GM23338 (cell line): Measurements from ENCODE around the gene STXBP5L.

ENCODE experiments used
- CREB1 ChIP-seq: fragments of 250-450 bp; sonication (Bioruptor Pico); IDR thresholded peaks from 2 replicates; pipeline ENCODE4 v1.5.0; 2020; ENCODE audit warnings: low read depth, mild to moderate bottlenecking, moderate library complexity
- CTCF ChIP-seq, 2 experiments: fragments of 200-600 bp in 1 of 2; sonication (generic) in 1 of 2; conservative IDR thresholded peaks; 2 replicates each; pipeline versions ENCODE4 v1.5.1 to v1.6.1; 2016 to 2017; ENCODE audit warnings: antibody characterized with exemption in 2 of 2, low read depth in 2 of 2, mild to moderate bottlenecking in 2 of 2, moderate library complexity in 1 of 2
- EZH2 ChIP-seq: fragments of 200-600 bp; sonication (generic); IDR thresholded peaks from one replicate; pipeline ENCODE4 v1.8.0; 2017; ENCODE audit warnings: antibody characterized with exemption, mild to moderate bottlenecking, low read depth; ENCODE audit not compliant: unreplicated experiment
- EZH2phosphoT487 ChIP-seq: fragments of 200-600 bp; sonication (generic); IDR thresholded peaks from one replicate; pipeline ENCODE4 v1.8.1; 2018; ENCODE audit warnings: antibody characterized with exemption; ENCODE audit not compliant: unreplicated experiment
- JUNB ChIP-seq: IDR thresholded peaks from one replicate; pipeline ENCODE4 v1.6.1; 2016; ENCODE audit warnings: antibody characterized with exemption; ENCODE audit not compliant: unreplicated experiment
- NANOG ChIP-seq: IDR thresholded peaks from 2 replicates; pipeline ENCODE4 v1.6.1; 2016; ENCODE audit warnings: antibody characterized with exemption, borderline replicate concordance
- POLR2AphosphoS5 ChIP-seq: IDR thresholded peaks from 2 replicates; pipeline ENCODE4 v1.6.1; 2016; ENCODE audit warnings: antibody characterized with exemption, low read depth
- REST ChIP-seq: IDR thresholded peaks from one replicate; pipeline ENCODE4 v1.6.1; 2018; ENCODE audit warnings: antibody characterized with exemption; ENCODE audit not compliant: unreplicated experiment
- STAT1 ChIP-seq: IDR thresholded peaks from one replicate; pipeline ENCODE4 v1.6.1; 2016; ENCODE audit warnings: antibody characterized with exemption; ENCODE audit not compliant: unreplicated experiment
- ZNF114 ChIP-seq: fragments of 250-450 bp; sonication (Bioruptor Pico); IDR thresholded peaks from 2 replicates; pipeline ENCODE4 v1.5.0; 2020; ENCODE audit warnings: mild to moderate bottlenecking, moderate library complexity
- ZNF331 ChIP-seq: fragments of 250-450 bp; sonication (Bioruptor Pico); IDR thresholded peaks from 2 replicates; pipeline ENCODE4 v1.5.0; 2020; ENCODE audit warnings: low read depth, mild to moderate bottlenecking, moderate library complexity
- ZNF462 ChIP-seq: fragments of 250-450 bp; sonication (Bioruptor Pico); IDR thresholded peaks from 2 replicates; pipeline ENCODE4 v1.5.0; 2020; ENCODE audit warnings: mild to moderate bottlenecking, moderate library complexity
- TF ChIP-seq, protein P1 (sequence below): IDR thresholded peaks from 2 replicates; pipeline ENCODE4 v1.6.1; 2016; ENCODE audit warnings: antibody characterized with exemption

DNA sequence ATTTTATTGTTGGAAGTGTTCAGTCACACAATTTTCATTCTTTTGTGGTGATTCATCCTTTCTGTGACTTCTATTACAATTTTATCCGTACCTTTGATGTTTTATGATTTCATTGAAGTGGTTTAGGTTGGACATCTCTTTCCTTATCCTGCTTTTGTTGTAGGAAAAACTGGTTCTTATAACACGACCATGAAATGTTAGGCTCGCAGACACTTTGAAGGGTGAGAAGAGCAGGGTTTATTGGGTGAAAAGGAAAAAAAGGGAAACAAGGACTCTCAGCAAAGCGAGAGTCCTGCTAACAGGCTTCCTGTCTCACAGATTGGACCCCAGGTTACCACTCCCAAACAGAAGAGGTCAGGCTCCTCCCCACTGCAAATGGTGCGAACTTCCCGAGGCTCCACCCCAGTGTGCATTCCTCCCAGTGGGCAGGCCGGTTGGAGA is 257.4 kb downstream of the STXBP5L start:
- no peak for TF ChIP-seq EZH2phosphoT487
- TF ChIP-seq CTCF (conservative IDR thresholded peaks at IDR 0.05; ENCODE audit: low read depth in 2 of 2) = no peak
- no peak for TF ChIP-seq REST
- no peak for TF ChIP-seq EZH2
- no peak for TF ChIP-seq POLR2AphosphoS5
- TF ChIP-seq ZNF331 = no peak
- no peak for TF ChIP-seq ZNF114 (CRISPR knock-in tag)
- TF ChIP-seq STAT1 = no peak
- TF ChIP-seq CREB1 (CRISPR knock-in tag) = no peak
- no peak for TF ChIP-seq ZNF462 (CRISPR knock-in tag)
- no peak for TF ChIP-seq JUNB
- TF ChIP-seq, protein P1, sequence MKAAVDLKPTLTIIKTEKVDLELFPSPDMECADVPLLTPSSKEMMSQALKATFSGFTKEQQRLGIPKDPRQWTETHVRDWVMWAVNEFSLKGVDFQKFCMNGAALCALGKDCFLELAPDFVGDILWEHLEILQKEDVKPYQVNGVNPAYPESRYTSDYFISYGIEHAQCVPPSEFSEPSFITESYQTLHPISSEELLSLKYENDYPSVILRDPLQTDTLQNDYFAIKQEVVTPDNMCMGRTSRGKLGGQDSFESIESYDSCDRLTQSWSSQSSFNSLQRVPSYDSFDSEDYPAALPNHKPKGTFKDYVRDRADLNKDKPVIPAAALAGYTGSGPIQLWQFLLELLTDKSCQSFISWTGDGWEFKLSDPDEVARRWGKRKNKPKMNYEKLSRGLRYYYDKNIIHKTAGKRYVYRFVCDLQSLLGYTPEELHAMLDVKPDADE = no peak
- no peak for TF ChIP-seq NANOG
